HPDE6-E6E7 (cell line): ENCODE measurements around the gene STK11IP.

Experiments used
- DNase-seq: peaks from one replicate; pipeline ENCODE4 v3.0.0; 2011; ENCODE audit warnings: missing footprints; ENCODE audit errors: extremely low spot score

Gene STK11IP

GRCh38 chr2:219563271-219563928 is 34.3 kb upstream of the STK11IP start:
- DNase-seq, result no peak

GRCh38 chr2:219565130-219566080 is 32.3 kb upstream of the STK11IP start:
- DNase-seq, result no peak

GRCh38 chr2:219566640-219567039 is 31.0 kb upstream of the STK11IP start:
- DNase-seq, result no peak

- DNase-seq, result no peak
Measured at GRCh38 chr2:219567131-219567530, 30.5 kb upstream of the STK11IP start.

GRCh38 chr2:219567791-219568361 is 29.8 kb upstream of the STK11IP start:
- DNase-seq, result no peak

- no peak for DNase-seq
Measured at GRCh38 chr2:219569041-219569440, 28.6 kb upstream of the STK11IP start.

- DNase-seq, result no peak
Measured at GRCh38 chr2:219569635-219570034, 28.0 kb upstream of the STK11IP start.

GRCh38 chr2:219570194-219570923 is 27.3 kb upstream of the STK11IP start:
- no peak for DNase-seq

- no peak for DNase-seq
Measured at GRCh38 chr2:219570924-219571310, 26.7 kb upstream of the STK11IP start.

- no peak for DNase-seq
Measured at GRCh38 chr2:219571311-219572236, 26.1 kb upstream of the STK11IP start, which contains the start of gene OBSL1. TSS of gene OBSL1 (minus strand) at chr2:219571539. CDS start at chr2:219571232, 307 bp downstream.

- DNase-seq, result no peak
Measured at GRCh38 chr2:219572237-219573001, 25.2 kb upstream of the STK11IP start, which contains the start of gene INHA. TSS of gene INHA (plus strand) at chr2:219572310. CDS start at chr2:219572375, 65 bp downstream.

- DNase-seq, result no peak
Measured at GRCh38 chr2:219573166-219573565, 24.5 kb upstream of the STK11IP start.

- no peak for DNase-seq
Measured at GRCh38 chr2:219574484-219575311, 23.0 kb upstream of the STK11IP start.

- no peak for DNase-seq
Measured at GRCh38 chr2:219575566-219576504, 21.8 kb upstream of the STK11IP start.

- DNase-seq, result no peak
Measured at GRCh38 chr2:219576505-219577388, 20.9 kb upstream of the STK11IP start.

GRCh38 chr2:219578811-219579613 is 18.6 kb upstream of the STK11IP start:
- no peak for DNase-seq
